ENCODE measurements around the gene CYP1B1.
"Not testable (repeated sequence)": the region's sequence is repeated elsewhere in the genome, so short reads cannot be mapped to it uniquely, and the experiment has no call there.

CYP1B1 gene

GRCh38 chr2:38115216-38116032 is 39.5 kb upstream of the CYP1B1 start:
- H3K4me3 ChIP-seq (ENCODE audit: insufficient read depth in 1 of 2, low read depth in 1 of 2, low read length in 2 of 2) = no peak overlapping the region
- H3K18ac ChIP-seq (ENCODE audit: low read depth in 1 of 2, low read length in 2 of 2) = no peak overlapping the region
- peaks cover 9% of the 10 kb centered on the region for H3K79me1 ChIP-seq (replicated peaks; ENCODE audit: low read length, poor library complexity, severe bottlenecking)
- H2BK5ac ChIP-seq (ENCODE audit: low read depth, low read length, poor library complexity, severe bottlenecking) = no peak overlapping the region
- H3K4me1 ChIP-seq (ENCODE audit: control insufficient read depth, insufficient read depth, low read depth, low read length) = peaks cover 8% of the 10 kb centered on the region
- DNase-seq = peak; percentile 83
- H4K8ac ChIP-seq (ENCODE audit: low read length) = no peak overlapping the region
- H3K9ac ChIP-seq (ENCODE audit: low read length) = peak overlapping the region; percentile 60
- H2BK15ac ChIP-seq (ENCODE audit: low read depth, poor library complexity, severe bottlenecking) = no peak overlapping the region
- H3K4me2 ChIP-seq (ENCODE audit: low read length, poor library complexity, severe bottlenecking) = no peak overlapping the region
- no peaks in the 10 kb centered on the region for H3K9me3 ChIP-seq (ENCODE audit: control insufficient read depth, low read length)
- H2BK120ac ChIP-seq (ENCODE audit: low read depth, low read length) = no peak overlapping the region
- H4K91ac ChIP-seq (ENCODE audit: low read length) = no peak overlapping the region
- H3K27me3 ChIP-seq (ENCODE audit: control insufficient read depth in 1 of 2, insufficient read depth in 1 of 2, low read length in 2 of 2) = no peaks in the 10 kb centered on the region
- peak overlapping the region in 1 of 2 experiments; percentile 77 for H2BK12ac ChIP-seq (ENCODE audit: low read length in 2 of 2)
- H3K14ac ChIP-seq (ENCODE audit: low read length in 2 of 2) = no peak overlapping the region
- H3K23ac ChIP-seq (ENCODE audit: low read length in 2 of 2) = no peak overlapping the region
- H2AFZ ChIP-seq (ENCODE audit: low read depth, low read length) = no peak overlapping the region
- H3K4ac ChIP-seq (ENCODE audit: low read depth in 1 of 2, low read length in 2 of 2) = no peak overlapping the region
- H3K36me3 ChIP-seq (ENCODE audit: control insufficient read depth in 1 of 2, insufficient read depth in 2 of 2, low read depth in 1 of 2, low read length in 2 of 2) = no peaks in the 10 kb centered on the region
- peak overlapping the region; percentile 99 for H2AK5ac ChIP-seq (ENCODE audit: low read length, severe bottlenecking)
- no peak overlapping the region for H3K27ac ChIP-seq (ENCODE audit: low read length, poor library complexity, severe bottlenecking)
- WGBS = 18% methylated on average over 7 of the region's 8 CpGs

- Histone ChIP-seq H4K91ac (ENCODE audit: low read length) (peak overlapping the region; percentile 52), H2BK15ac (ENCODE audit: low read depth, poor library complexity, severe bottlenecking) (peak overlapping the region; percentile 21), H3K27ac (ENCODE audit: low read length, poor library complexity, severe bottlenecking) (no peak overlapping the region), H3K36me3 (ENCODE audit: control insufficient read depth in 1 of 2, insufficient read depth in 2 of 2, low read depth in 1 of 2, low read length in 2 of 2) (no peaks in the 10 kb centered on the region), H3K79me1 (replicated peaks; ENCODE audit: low read length, poor library complexity, severe bottlenecking) (peaks cover 9% of the 10 kb centered on the region), H3K9ac (ENCODE audit: low read length) (peak overlapping the region; percentile 60), H3K4me1 (ENCODE audit: control insufficient read depth, insufficient read depth, low read depth, low read length) (peaks cover 11% of the 10 kb centered on the region), H3K18ac (ENCODE audit: low read depth in 1 of 2, low read length in 2 of 2) (peak overlapping the region in 1 of 2 experiments; percentile 25), H3K23ac (ENCODE audit: low read length in 2 of 2) (no peak overlapping the region), H2AK5ac (ENCODE audit: low read length, severe bottlenecking) (peak overlapping the region; percentile 31), H2BK120ac (ENCODE audit: low read depth, low read length) (no peak overlapping the region), H2AFZ (ENCODE audit: low read depth, low read length) (no peak overlapping the region), H3K4ac (ENCODE audit: low read depth in 1 of 2, low read length in 2 of 2) (peak overlapping the region in 1 of 2 experiments; percentile 19), H3K4me2 (ENCODE audit: low read length, poor library complexity, severe bottlenecking) (no peak overlapping the region), H3K27me3 (ENCODE audit: control insufficient read depth in 1 of 2, insufficient read depth in 1 of 2, low read length in 2 of 2) (no peaks in the 10 kb centered on the region), H3K4me3 (ENCODE audit: insufficient read depth in 1 of 2, low read depth in 1 of 2, low read length in 2 of 2) (no peak overlapping the region), H2BK12ac (ENCODE audit: low read length in 2 of 2) (peak overlapping the region in 1 of 2 experiments; percentile 89), H4K8ac (ENCODE audit: low read length) (peak overlapping the region; percentile 66), H3K9me3 (ENCODE audit: control insufficient read depth, low read length) (no peaks in the 10 kb centered on the region), H3K14ac (ENCODE audit: low read length in 2 of 2) (no peak overlapping the region), H2BK5ac (ENCODE audit: low read depth, low read length, poor library complexity, severe bottlenecking) (no peak overlapping the region)
- no peak for DNase-seq
- 91% methylated on average over 4 of the region's 4 CpGs for WGBS
Observed at GRCh38 chr2:38113981-38114708, 38.2 kb upstream of the CYP1B1 start.

- no peaks in the 10 kb centered on the region for H3K9me3 ChIP-seq (ENCODE audit: control insufficient read depth, low read length)
- no peak overlapping the region for H4K8ac ChIP-seq (ENCODE audit: low read length)
- peak overlapping the region; percentile 33 for H2AK5ac ChIP-seq (ENCODE audit: low read length, severe bottlenecking)
- no peak overlapping the region for H3K4ac ChIP-seq (ENCODE audit: low read depth in 1 of 2, low read length in 2 of 2)
- H3K18ac ChIP-seq (ENCODE audit: low read depth in 1 of 2, low read length in 2 of 2) = no peak overlapping the region
- peak overlapping the region; percentile 2 to 52 for H2BK12ac ChIP-seq (ENCODE audit: low read length in 2 of 2)
- no peak overlapping the region for H2BK5ac ChIP-seq (ENCODE audit: low read depth, low read length, poor library complexity, severe bottlenecking)
- no peak overlapping the region for H2BK15ac ChIP-seq (ENCODE audit: low read depth, poor library complexity, severe bottlenecking)
- no peaks in the 10 kb centered on the region for H3K36me3 ChIP-seq (ENCODE audit: control insufficient read depth in 1 of 2, insufficient read depth in 2 of 2, low read depth in 1 of 2, low read length in 2 of 2)
- no peaks in the 10 kb centered on the region for H3K27me3 ChIP-seq (ENCODE audit: control insufficient read depth in 1 of 2, insufficient read depth in 1 of 2, low read length in 2 of 2)
- no peak overlapping the region for H4K91ac ChIP-seq (ENCODE audit: low read length)
- no peak overlapping the region for H3K27ac ChIP-seq (ENCODE audit: low read length, poor library complexity, severe bottlenecking)
- H3K9ac ChIP-seq (ENCODE audit: low read length) = peak overlapping the region; percentile 60
- no peak overlapping the region for H3K14ac ChIP-seq (ENCODE audit: low read length in 2 of 2)
- 98% methylated on average over 3 of the region's 3 CpGs for WGBS
- H3K79me1 ChIP-seq (replicated peaks; ENCODE audit: low read length, poor library complexity, severe bottlenecking) = peaks cover 8% of the 10 kb centered on the region
- H3K4me1 ChIP-seq (ENCODE audit: control insufficient read depth, insufficient read depth, low read depth, low read length) = peaks cover 13% of the 10 kb centered on the region
- DNase-seq = no peak
- no peak overlapping the region for H3K4me3 ChIP-seq (ENCODE audit: insufficient read depth in 1 of 2, low read depth in 1 of 2, low read length in 2 of 2)
- no peak overlapping the region for H3K4me2 ChIP-seq (ENCODE audit: low read length, poor library complexity, severe bottlenecking)
- H2AFZ ChIP-seq (ENCODE audit: low read depth, low read length) = no peak overlapping the region
- H2BK120ac ChIP-seq (ENCODE audit: low read depth, low read length) = no peak overlapping the region
- no peak overlapping the region for H3K23ac ChIP-seq (ENCODE audit: low read length in 2 of 2)
Observed at GRCh38 chr2:38113051-38113450, 37.1 kb upstream of the CYP1B1 start.

GRCh38 chr2:38111350-38111749 is 35.4 kb upstream of the CYP1B1 start:
- H2AK5ac ChIP-seq (ENCODE audit: low read length, severe bottlenecking); H3K4me2 ChIP-seq (ENCODE audit: low read length, poor library complexity, severe bottlenecking); H2BK12ac ChIP-seq (ENCODE audit: low read length in 2 of 2); H2BK120ac ChIP-seq (ENCODE audit: low read depth, low read length); H3K9ac ChIP-seq (ENCODE audit: low read length); H3K36me3 ChIP-seq (ENCODE audit: control insufficient read depth in 1 of 2, insufficient read depth in 2 of 2, low read depth in 1 of 2, low read length in 2 of 2); H3K4me3 ChIP-seq (ENCODE audit: insufficient read depth in 1 of 2, low read depth in 1 of 2, low read length in 2 of 2); H3K9me3 ChIP-seq (ENCODE audit: control insufficient read depth, low read length); H3K18ac ChIP-seq (ENCODE audit: low read depth in 1 of 2, low read length in 2 of 2); H2BK15ac ChIP-seq (ENCODE audit: low read depth, poor library complexity, severe bottlenecking); H3K23ac ChIP-seq (ENCODE audit: low read length in 2 of 2); DNase-seq; H4K91ac ChIP-seq (ENCODE audit: low read length); H3K27ac ChIP-seq (ENCODE audit: low read length, poor library complexity, severe bottlenecking); H4K8ac ChIP-seq (ENCODE audit: low read length); H2AFZ ChIP-seq (ENCODE audit: low read depth, low read length); H3K14ac ChIP-seq (ENCODE audit: low read length in 2 of 2); H3K4ac ChIP-seq (ENCODE audit: low read depth in 1 of 2, low read length in 2 of 2); H2BK5ac ChIP-seq (ENCODE audit: low read depth, low read length, poor library complexity, severe bottlenecking); H3K27me3 ChIP-seq (ENCODE audit: control insufficient read depth in 1 of 2, insufficient read depth in 1 of 2, low read length in 2 of 2): not testable (repeated sequence)
- WGBS = 100% methylated on average over 2 of the region's 4 CpGs
- Histone ChIP-seq H3K4me1 (ENCODE audit: control insufficient read depth, insufficient read depth, low read depth, low read length) (peaks cover 19% of the 10 kb centered on the region), H3K79me1 (replicated peaks; ENCODE audit: low read length, poor library complexity, severe bottlenecking) (peaks cover 11% of the 10 kb centered on the region)

All from mesenchymal stem cell (in vitro differentiated cells and primary cell).